B cell (primary cell): ENCODE results near the gene ICE2. TPM values are rescaled to one million over a fixed set of nuclear protein-coding genes. Genes with fewer than 3 reads are reported as not detected.

Experiments
- ATAC-seq: fragments of 200-7000 bp; cut with Tn5 transposase; one replicate; pipeline ENCODE4 v1.10.0; 2021; ENCODE audit warnings: low read depth, mild to moderate bottlenecking, moderate number of reproducible peaks, moderate library complexity
- CTCF ChIA-PET: fragments of 350-600 bp; sonication (Branson Sonifier 250); formaldehyde crosslinking; loops from one replicate; lab custom pipeline; 2021; ENCODE audit warnings: antibody characterized with exemption, inconsistent platforms; lab: Charles Lee
- POLR2A ChIA-PET: fragments of 350-600 bp; sonication (Branson Sonifier 250); formaldehyde crosslinking; loops from one replicate; lab custom pipeline; 2021; ENCODE audit warnings: antibody characterized with exemption; lab: Charles Lee
- DNase-seq: peaks from one replicate; pipeline ENCODE4 v3.0.0; 2013
- H2AFZ ChIP-seq: 2 replicates; pipeline ENCODE4 v1.6.1; 2012; ENCODE audit warnings: mild to moderate bottlenecking, low read depth, low read length; ENCODE audit not compliant: insufficient read depth, poor library complexity, severe bottlenecking
- H3K27ac ChIP-seq, 2 donors: 1 replicate in 1 of 2; 2 replicates in 1 of 2; pipeline ENCODE4 v1.5.1; 2012 to 2013; ENCODE audit warnings: low read length in 2 of 2, mild to moderate bottlenecking in 2 of 2, moderate library complexity in 1 of 2
- H3K27me3 ChIP-seq, 4 experiments: fragments of 200-600 bp in 1 of 4; sonication (generic) in 1 of 4; replicated peaks in 1 of 4; 1 replicate in 2 of 4; 2 replicates in 2 of 4; pipeline versions ENCODE4 v1.6.1 to v1.7.0; 2013 to 2016; ENCODE audit warnings: low read length in 3 of 4, mild to moderate bottlenecking in 2 of 4, mixed read lengths in 1 of 4, moderate library complexity in 1 of 4; ENCODE audit not compliant: insufficient read depth in 4 of 4, control insufficient read depth in 3 of 4; ENCODE audit errors: control extremely low read depth in 1 of 4
- H3K36me3 ChIP-seq, 2 experiments: replicated peaks in 1 of 2; 1 replicate in 1 of 2; 2 replicates in 1 of 2; pipeline versions ENCODE4 v1.6.1 to v1.7.1; 2013; ENCODE audit warnings: low read length in 1 of 2; ENCODE audit not compliant: insufficient read depth in 2 of 2, control insufficient read depth in 1 of 2; ENCODE audit errors: control extremely low read depth in 1 of 2, extremely low read depth in 1 of 2
- H3K4me1 ChIP-seq, 2 donors: fragments of 200-600 bp in 1 of 2; sonication (generic) in 1 of 2; 1 replicate in 1 of 2; 2 replicates in 1 of 2; pipeline versions ENCODE4 v1.5.1 to v1.6.1; 2013 to 2017; ENCODE audit warnings: low read length in 2 of 2; ENCODE audit not compliant: control insufficient read depth in 2 of 2, insufficient read depth in 2 of 2
- H3K4me2 ChIP-seq: replicated peaks from 2 replicates; pipeline ENCODE3; 2012; ENCODE audit warnings: mild to moderate bottlenecking, low read depth, low read length; ENCODE audit not compliant: poor library complexity, severe bottlenecking
- H3K4me3 ChIP-seq, 5 experiments: fragments of 200-600 bp in 1 of 5; sonication (generic) in 1 of 5; 1 replicate in 3 of 5; 2 replicates in 2 of 5; pipeline versions ENCODE4 v1.5.1 to v1.7.0; 2011 to 2016; ENCODE audit warnings: low read length in 4 of 5, mild to moderate bottlenecking in 4 of 5, low read depth in 2 of 5, control low read depth in 1 of 5, moderate library complexity in 1 of 5; ENCODE audit not compliant: insufficient read depth in 1 of 5; ENCODE audit errors: control extremely low read depth in 1 of 5, extremely low read depth in 1 of 5
- H3K79me2 ChIP-seq: fragments of 200-600 bp; sonication (generic); one replicate; pipeline ENCODE4 v1.6.0; 2016; ENCODE audit warnings: low read length; ENCODE audit not compliant: control insufficient read depth, insufficient read depth
- H3K9ac ChIP-seq: fragments of 200-600 bp; sonication (generic); 2 replicates; pipeline ENCODE4 v1.6.1; 2017; ENCODE audit warnings: mild to moderate bottlenecking, low read length, moderate library complexity
- H3K9me3 ChIP-seq, 3 donors: one replicate each; pipeline versions ENCODE4 v1.6.1 to v1.7.1; 2013; ENCODE audit warnings: low read length in 2 of 3; ENCODE audit not compliant: control insufficient read depth in 2 of 3, insufficient read depth in 1 of 3; ENCODE audit errors: control extremely low read depth in 1 of 3
- H4K20me1 ChIP-seq: 2 replicates; pipeline ENCODE4 v1.6.0; 2012; ENCODE audit warnings: mild to moderate bottlenecking, low read length; ENCODE audit not compliant: insufficient read depth, control insufficient read depth, poor library complexity, severe bottlenecking
- H3K27ac Mint-ChIP-seq: one replicate; pipeline ENCODE4 v1.8.0; 2021; ENCODE audit warnings: mixed read lengths
- H3K27me3 Mint-ChIP-seq: one replicate; pipeline ENCODE4 v1.8.0; 2021; ENCODE audit warnings: mixed read lengths
- H3K4me1 Mint-ChIP-seq: one replicate; pipeline ENCODE4 v1.8.0; 2021; ENCODE audit warnings: mixed read lengths
- H3K4me3 Mint-ChIP-seq: one replicate; pipeline ENCODE4 v1.8.0; 2021; ENCODE audit warnings: mixed read lengths
- H3K9me3 Mint-ChIP-seq: one replicate; pipeline ENCODE4 v1.8.0; 2022; ENCODE audit warnings: mixed read lengths; ENCODE audit not compliant: insufficient read depth
- CTCF ChIP-seq: fragments of 200-600 bp; IDR thresholded peaks from one replicate; pipeline ENCODE4 v1.8.0; 2022; ENCODE audit warnings: antibody characterized with exemption, mild to moderate bottlenecking
- EZH2 ChIP-seq: IDR thresholded peaks from 2 replicates; pipeline ENCODE4 v1.6.1; 2012; ENCODE audit warnings: borderline replicate concordance, low read depth, mild to moderate bottlenecking, moderate library complexity, low read length; ENCODE audit not compliant: insufficient read depth, poor library complexity, severe bottlenecking
- WGBS: methylation state at CpG from one replicate; pipeline ENCODE4 v1.1.5; 2013; ENCODE audit warnings: missing lambda C conversion rate; ENCODE audit not compliant: insufficient coverage; 5-methylcytosine and 5-hydroxymethylcytosine counted together
- intact Hi-C: fragments of 100-400 bp; cut with micrococcal nuclease; formaldehyde crosslinking; loops from one replicate; pipeline ENCODE4 v1.10.0; 2022
- polyA plus RNA-seq: library from polyadenylated mRNA; depleted of rRNA; stranded (reverse); fragments of >200 nt; gene quantifications from 2 replicates; pipeline ENCODE4 v1.2.3, GENCODE V29; 2012
- total RNA-seq, 2 donors: library from RNA; stranded (reverse); fragments of 120-200 nt in 1 of 2; gene quantifications; 1 replicate in 1 of 2; 2 replicates in 1 of 2; pipeline versions ENCODE4 v1.2.3 to v1.2.4, GENCODE V29; 2013 to 2022

ICE2 gene
- total and polyA plus RNA-seq, 2 donors (not counting 1 experiment from before 2014, with no cell fraction given): 19.0 to 71.2 TPM

GRCh38 chr15:60477916-60478565, 901 bp downstream of the ICE2 start:
- Histone ChIP-seq H3K27me3 (no peaks in the 10 kb centered on the region), H3K4me2 (peak overlapping the region; percentile 84), H3K27ac (peak overlapping the region; percentile 85 to 95), H3K4me1 (peaks cover 23 to 28% of the 10 kb centered on the region in 2 donors), H3K9ac (peak overlapping the region; percentile 98), H3K4me3 (peak overlapping the region; percentile 76 to 97 (median 89)), H3K9me3 (no peaks in the 10 kb centered on the region), H3K36me3 (peaks cover 6 to 22% of the 10 kb centered on the region in 2 experiments), H3K79me2 (peaks cover 71% of the 10 kb centered on the region), H4K20me1 (no peaks in the 10 kb centered on the region), H2AFZ (peak overlapping the region; percentile 96)
- Mint-ChIP-seq H3K27ac (peak overlapping the region; percentile 97), H3K9me3 (no peaks in the 10 kb centered on the region), H3K4me3 (peak overlapping the region; percentile 99), H3K4me1 (peaks cover 49% of the 10 kb centered on the region), H3K27me3 (no peaks in the 10 kb centered on the region)
- WGBS: 8% methylated on average over 8 of the region's 9 CpGs
- no peak for TF ChIP-seq EZH2
- TF ChIP-seq CTCF: no peak
- no peak for DNase-seq
- intact Hi-C loops: loop anchor here (1.0 to 5.0 kb wide), 4 partner anchors 44 to 1545 kb away; partner anchors contain the start of gene SLTM
- ATAC-seq: no peak
- ChIA-PET POLR2A (interaction anchor here (0.9 kb wide), 1 partner anchor 80 kb away, joined by 4 read pairs; the partner anchor contains the start of gene ANXA2), CTCF (interaction anchor here (0.6 to 1.2 kb wide), 3 partner anchors 29 to 168 kb away, joined by 3 read pairs; no protein-coding TSS in a partner anchor)

GRCh38 chr15:60477164-60477563, 1.8 kb downstream of the ICE2 start:
- Mint-ChIP-seq H3K27me3 (no peaks in the 10 kb centered on the region), H3K27ac (no peak overlapping the region), H3K9me3 (no peaks in the 10 kb centered on the region), H3K4me3 (no peak overlapping the region), H3K4me1 (peaks cover 49% of the 10 kb centered on the region)
- CTCF ChIA-PET: no interaction called here
- POLR2A ChIA-PET: no interaction called here
- Histone ChIP-seq H3K4me3 (no peak overlapping the region), H4K20me1 (no peaks in the 10 kb centered on the region), H3K9me3 (no peaks in the 10 kb centered on the region), H3K4me2 (peak overlapping the region; percentile 84), H2AFZ (no peak overlapping the region), H3K79me2 (peaks cover 77% of the 10 kb centered on the region), H3K36me3 (peaks cover 8 to 29% of the 10 kb centered on the region in 2 experiments), H3K27me3 (no peaks in the 10 kb centered on the region), H3K27ac (no peak overlapping the region), H3K4me1 (peaks cover 23 to 28% of the 10 kb centered on the region in 2 donors), H3K9ac (no peak overlapping the region)
- no CpG with 5 or more reads among the region's 1 CpG for WGBS
- ATAC-seq (no peak), DNase-seq (no peak)
- intact Hi-C loops: loop anchor here (5.0 kb wide), 2 partner anchors 45 to 115 kb away; no protein-coding TSS in a partner anchor
- TF ChIP-seq EZH2: no peak
- no peak for TF ChIP-seq CTCF
